Activated CD8-positive, alpha-beta memory T cell treated with anti-CD3 and anti-CD28 coated beads, Interleukin-2, amount 50 U/mL, for 1 hour (primary cell): Measurements from ENCODE around the gene ZFHX3.

Experiments
- DNase-seq: peaks from one replicate; pipeline ENCODE4 v3.0.0-alpha.2; 2020; ENCODE audit errors: extremely low read depth

Gene ZFHX3

GRCh38 chr16:73067671-73068540 lies 20.0 kb upstream of the ZFHX3 start:
- no peak for DNase-seq

DNA sequence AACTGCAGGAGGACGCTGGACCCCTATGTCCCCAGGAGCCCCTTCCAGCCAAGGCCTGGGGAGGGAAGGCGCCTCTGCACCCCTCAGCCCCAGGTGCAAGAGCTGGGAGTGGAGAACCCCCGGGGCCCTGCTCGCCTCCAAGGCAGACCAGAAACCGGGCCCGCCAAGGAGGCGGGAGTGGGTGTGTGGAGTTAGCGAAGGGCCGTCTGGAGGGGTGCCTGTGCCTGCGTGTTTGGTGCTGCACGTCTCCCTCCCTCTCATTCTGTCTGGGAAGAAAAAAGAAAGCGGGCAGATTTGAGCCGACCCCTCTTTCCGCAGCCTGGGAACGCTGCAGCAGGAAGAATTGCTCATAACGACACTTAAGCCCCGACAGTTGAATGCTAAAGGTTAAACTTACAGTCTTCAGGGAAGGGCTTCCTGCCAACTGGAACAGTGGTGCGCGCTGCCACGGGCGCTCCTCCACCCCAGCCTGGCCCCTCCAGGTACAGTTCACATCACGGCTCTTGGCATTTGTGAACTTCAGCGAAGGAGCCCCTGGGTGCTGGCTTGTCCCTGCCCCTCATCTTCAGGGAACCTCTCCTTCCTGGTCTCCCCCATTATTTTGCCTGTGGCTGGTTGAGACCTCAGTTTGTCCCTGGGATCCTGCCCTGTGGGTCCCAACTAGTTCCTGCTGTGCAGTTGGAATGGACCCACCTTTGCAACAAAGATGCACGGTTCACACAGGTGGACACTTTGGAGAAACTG lies 19.2 kb upstream of the ZFHX3 start:
- DNase-seq = no peak

DNA sequence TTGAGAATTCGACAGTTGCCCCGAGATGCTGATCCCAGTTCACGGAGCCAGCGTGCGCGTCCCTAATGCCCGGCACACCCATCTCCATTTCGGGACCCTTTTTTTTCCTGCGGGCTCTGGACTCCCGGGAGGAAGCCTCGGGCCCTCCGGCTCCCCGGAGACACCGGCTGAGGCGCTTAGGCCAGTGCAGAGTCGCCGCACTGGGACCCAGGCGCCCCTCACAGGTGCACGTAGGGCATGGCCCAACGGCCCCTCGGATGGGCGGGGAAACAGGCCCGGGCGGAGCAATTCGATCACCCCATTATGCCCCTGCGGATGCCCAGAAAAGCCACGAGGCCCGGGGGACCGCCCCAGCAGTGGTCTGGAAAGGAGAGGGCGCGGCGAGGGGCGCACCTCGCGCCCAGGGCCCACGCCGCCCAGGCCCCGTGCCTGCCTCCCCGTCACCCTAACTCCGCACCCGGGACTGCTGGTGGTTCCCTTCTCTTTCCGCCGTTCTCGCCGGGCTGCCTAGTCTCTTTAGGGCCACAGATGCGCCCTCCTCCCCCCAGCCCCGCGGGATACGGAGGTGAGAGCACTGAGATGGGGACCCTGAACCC lies 18.5 kb upstream of the ZFHX3 start:
- no peak for DNase-seq

DNA sequence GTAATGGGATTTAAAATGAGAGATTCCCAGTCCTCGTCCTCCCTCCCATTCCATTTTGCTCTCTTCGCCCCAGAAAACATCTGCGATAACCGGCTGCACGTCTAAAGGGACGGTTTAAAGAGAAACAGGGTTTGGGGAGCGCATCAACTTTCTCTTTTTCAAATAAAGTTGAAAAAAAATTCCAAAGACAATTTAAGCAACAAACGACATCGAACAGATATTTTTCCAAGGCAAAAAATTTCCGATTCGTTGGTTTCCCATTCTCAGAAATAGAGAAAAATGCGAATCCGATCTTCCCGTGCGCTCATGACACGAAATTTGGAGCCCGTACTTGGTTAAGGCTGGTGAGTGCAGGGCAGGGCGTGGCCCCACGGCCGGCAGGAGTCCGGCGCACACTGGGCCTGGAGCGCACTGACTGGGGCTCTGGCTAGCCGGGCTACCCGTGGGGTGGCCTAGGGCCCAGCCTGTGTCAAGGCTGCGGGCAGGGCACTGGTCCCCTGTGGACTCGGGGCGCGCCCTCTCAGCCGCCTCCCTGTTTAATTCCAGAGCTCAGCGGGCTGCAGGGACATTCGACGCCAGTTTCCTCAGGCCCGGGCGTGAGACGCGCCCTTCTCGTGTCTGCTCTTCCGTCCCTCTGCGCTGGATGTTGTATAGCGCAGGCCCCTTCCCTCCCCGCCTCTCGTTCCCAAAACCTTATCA lies 17.9 kb upstream of the ZFHX3 start:
- DNase-seq = no peak

DNA sequence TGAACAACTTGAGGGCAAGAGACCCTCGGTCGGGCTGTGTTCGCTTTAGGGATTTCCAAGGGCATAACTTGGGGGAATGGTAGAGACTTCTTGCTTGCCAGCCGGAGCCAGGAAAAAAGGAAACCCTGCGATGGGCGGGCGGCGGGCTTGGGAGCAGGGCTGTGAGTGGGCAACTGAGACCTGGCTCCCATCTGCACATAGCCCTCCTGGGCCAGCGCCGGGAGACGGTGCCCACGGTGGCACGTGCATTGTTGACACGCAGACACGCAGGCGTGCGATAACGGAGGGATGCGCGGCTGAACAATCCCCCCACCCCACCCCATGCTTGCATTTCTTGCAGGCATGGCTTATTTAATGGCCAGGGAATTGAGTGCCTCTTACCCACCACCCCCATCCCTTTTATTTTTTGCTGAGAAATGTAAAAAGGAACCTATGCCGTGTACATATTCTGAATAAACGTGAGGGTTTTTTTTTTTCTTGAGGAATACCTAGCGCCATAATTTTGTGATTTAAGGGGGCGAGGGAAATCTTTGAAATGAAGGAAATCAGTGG lies 17.1 kb upstream of the ZFHX3 start:
- no peak for DNase-seq

DNA sequence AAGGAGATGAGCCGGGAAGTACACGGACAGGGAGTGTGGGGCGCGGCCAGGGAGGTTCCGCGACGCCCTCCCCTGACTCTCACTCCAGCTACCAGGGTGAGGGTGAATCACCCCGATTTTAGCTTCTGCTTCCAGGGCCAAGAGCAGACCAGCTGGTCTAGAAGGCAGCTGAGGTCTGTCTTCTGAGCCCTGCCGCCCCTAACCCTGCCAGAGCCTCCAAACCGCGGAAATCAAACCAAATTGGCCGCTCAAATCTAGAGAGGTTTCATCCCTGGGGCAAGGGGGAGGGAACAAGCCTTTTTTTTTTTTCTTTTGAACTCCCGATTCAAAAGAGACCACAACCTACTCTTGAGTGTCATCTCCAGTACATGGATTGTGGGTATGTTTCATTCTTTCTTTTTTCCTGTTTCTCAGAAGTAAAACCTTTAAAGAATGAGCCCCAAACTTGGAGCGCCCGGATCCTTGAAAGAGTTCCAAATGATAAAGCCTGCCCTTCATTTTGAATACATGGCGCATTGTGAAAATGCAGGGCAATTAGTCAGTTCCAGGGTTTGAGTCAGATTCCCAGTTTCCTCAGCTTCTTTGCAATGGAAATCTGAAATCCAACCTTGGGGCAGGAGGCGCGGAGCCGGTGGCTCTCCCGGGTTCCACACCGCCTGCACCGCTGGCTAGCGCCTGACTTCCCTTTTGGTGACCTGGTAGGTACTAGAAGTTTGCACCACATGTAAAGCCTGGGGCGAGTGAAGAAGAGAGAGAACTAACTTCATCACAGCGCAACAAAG lies 16.5 kb upstream of the ZFHX3 start:
- DNase-seq = no peak

DNA sequence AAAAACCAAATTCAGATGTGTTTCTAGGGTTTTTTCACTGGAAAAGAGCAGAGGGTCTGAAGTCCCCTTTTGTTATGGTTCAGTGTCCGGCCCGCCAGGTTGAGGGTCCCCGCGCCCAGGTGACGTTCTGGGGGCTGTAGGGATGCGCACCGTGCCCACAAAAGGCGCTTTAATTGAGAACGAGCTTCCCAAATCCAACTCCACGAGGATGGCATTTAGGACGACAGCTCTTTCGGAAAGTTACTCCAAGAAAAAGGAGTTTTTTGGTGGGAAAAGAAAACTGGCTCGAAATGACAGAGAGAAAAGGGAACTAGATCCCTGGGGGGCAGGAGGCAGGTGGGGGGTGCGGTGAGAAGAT lies 15.9 kb upstream of the ZFHX3 start:
- DNase-seq = no peak

GRCh38 chr16:73062743-73063733 lies 15.1 kb upstream of the ZFHX3 start:
- DNase-seq = no peak

DNA sequence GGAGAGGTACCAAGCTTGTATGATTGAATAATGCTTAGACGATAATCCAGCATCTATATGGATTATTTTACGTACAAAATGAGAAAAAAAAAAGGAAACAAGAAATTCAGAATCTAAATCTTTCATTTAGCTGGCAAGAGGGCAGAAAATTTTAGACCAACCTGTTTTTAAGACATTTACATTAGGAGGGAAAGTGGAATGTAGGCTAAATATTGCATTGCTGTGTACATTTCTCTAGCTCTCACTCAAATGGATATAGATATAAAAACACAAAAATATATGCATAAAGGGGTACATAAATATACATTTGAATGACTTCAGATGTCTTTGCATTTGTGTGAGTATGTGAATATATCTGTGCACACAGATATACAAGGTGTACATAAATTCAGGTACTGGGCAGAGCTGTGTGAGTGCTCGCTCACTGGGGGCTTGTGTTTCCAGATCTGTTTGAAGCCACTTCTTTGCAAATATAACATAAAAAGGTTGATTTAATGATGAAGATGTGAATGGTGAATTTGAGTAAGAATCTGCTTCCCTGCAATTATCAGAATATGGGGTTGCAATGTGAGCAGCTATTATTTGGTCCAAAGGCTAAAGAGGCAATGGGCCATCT lies 14.2 kb upstream of the ZFHX3 start:
- DNase-seq = no peak

DNA sequence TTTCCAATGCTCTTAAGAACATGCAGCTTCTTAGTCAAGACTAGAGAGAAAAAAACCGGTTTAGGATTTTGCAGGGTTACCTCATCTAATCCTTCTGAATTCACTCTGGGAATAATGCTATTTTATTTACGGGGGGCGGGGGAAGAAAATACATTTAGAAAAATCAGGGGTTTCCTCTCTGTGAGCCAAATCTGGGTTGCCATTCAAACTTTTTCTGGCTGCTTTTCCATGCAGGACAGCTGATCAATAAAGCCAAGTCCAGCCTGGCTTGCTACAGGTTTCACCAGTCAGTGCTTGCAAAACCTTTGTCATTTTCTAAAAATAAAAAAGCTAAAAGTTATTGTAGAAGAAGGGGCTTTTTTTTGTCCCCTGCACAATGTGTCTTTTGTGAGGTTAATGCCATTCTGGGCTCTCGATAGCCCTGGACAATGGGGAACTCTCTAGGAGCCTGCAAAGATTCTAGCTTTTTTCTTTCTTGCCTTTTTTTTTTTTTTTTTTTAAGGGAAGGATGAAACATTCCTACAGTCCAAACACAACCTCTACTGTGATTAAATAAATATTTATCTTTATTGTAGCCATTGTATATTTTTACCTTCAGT lies 13.1 kb upstream of the ZFHX3 start:
- DNase-seq = no peak

- no peak for DNase-seq
These were observed 12.1 kb upstream of the ZFHX3 start for GRCh38 chr16:73059779-73060615.

GRCh38 chr16:73058616-73059409 lies 10.9 kb upstream of the ZFHX3 start:
- no peak for DNase-seq

DNA sequence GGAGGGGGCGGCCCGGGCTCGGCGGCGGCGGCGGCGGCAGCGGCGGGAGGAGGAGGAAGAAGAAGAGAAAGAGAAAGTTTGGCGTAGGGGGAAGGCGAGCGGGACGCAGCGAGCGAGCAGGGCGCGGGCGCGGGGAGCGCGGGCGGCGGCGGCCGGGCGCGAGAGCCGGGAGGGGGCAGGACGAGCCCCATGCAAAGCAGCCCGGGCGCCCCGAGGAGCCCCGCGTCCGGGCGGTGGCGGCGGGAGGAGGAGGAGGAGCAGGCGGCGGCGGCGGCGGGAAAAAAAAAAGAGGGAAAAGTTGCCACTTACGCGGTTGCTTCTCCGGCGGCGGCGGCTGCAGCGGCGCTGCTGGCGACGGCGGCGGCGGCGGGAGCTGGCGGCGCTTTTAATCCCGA lies 10.3 kb upstream of the ZFHX3 start:
- no peak for DNase-seq

- DNase-seq = no peak
These were observed 9.6 kb upstream of the ZFHX3 start for GRCh38 chr16:73057291-73058210.

GRCh38 chr16:73056921-73057290 lies 9.0 kb upstream of the ZFHX3 start:
- no peak for DNase-seq

DNA sequence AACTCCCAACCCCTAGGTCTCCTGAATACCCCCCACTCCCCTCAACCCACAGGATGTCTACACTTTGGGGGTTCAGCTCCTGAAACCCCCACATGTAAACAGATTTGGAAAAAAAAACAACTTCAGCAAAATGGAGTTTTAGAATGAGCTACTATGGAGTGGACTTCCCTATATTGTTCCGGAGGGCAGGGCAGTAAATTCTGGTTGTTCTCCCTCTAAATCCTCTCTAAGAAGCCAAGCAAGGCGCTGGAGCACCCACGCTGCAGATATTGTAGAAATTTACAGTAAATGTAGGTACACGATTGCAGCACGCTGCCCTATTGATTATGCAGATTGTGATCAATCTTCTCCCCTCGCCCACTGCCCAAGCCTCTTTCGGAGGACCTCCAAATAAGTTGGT lies 8.5 kb upstream of the ZFHX3 start:
- no peak for DNase-seq
